Thoracic aorta (tissue), 2 donors: ENCODE measurements around the gene MAML3. TPM values are rescaled to one million over a fixed set of nuclear protein-coding genes. Genes with fewer than 3 reads are reported as not detected.
A peak's percentile ranks its signal among the peaks of the same experiment; 100 is the strongest.

Source experiments
- ATAC-seq: fragments of 150-250 bp; one replicate; pipeline ENCODE4 v1.8.0; 2017; ENCODE audit warnings: low read depth; ENCODE audit not compliant: insufficient number of reproducible peaks, low FRiP score
- DNase-seq: peaks from one replicate; pipeline ENCODE4 v3.0.0-alpha.2; 2020; ENCODE audit warnings: low spot score
- H3K27ac ChIP-seq, 2 donors: fragments of 200-600 bp; sonication (generic); 1 replicate in 1 of 2; 2 replicates in 1 of 2; pipeline ENCODE4 v1.5.1; 2016; ENCODE audit warnings: mild to moderate bottlenecking in 2 of 2, moderate library complexity in 2 of 2
- H3K27me3 ChIP-seq: fragments of 200-600 bp; sonication (generic); replicated peaks from 2 replicates; pipeline ENCODE4 v1.6.0; 2016; ENCODE audit warnings: mild to moderate bottlenecking; ENCODE audit not compliant: insufficient read depth
- H3K36me3 ChIP-seq: fragments of 200-600 bp; sonication (generic); one replicate; pipeline ENCODE4 v1.5.1; 2016
- H3K4me1 ChIP-seq, 2 donors: fragments of 200-600 bp; sonication (generic); 1 replicate in 1 of 2; 2 replicates in 1 of 2; pipeline versions ENCODE4 v1.5.1 to v1.6.0; 2016; ENCODE audit warnings: low read depth in 2 of 2, mild to moderate bottlenecking in 1 of 2; ENCODE audit not compliant: control insufficient read depth in 1 of 2
- H3K4me3 ChIP-seq: fragments of 200-600 bp; sonication (generic); 2 replicates; pipeline ENCODE4 v1.5.1; 2016; ENCODE audit warnings: mild to moderate bottlenecking
- H3K9me3 ChIP-seq: fragments of 200-600 bp; sonication (generic); 2 replicates; pipeline ENCODE4 v1.5.1; 2016
- total RNA-seq, 2 donors: library from RNA; depleted of rRNA; stranded (reverse); fragments of >200 nt; gene quantifications; one replicate each; pipeline versions ENCODE4 v1.1.0 to v1.2.3, GENCODE V29; 2016
- TF ChIP-seq, protein P1 (sequence below): fragments of 200-600 bp; sonication (generic); IDR thresholded peaks from one replicate; pipeline ENCODE4 v1.5.1; 2019; ENCODE audit warnings: antibody characterized with exemption

MAML3 gene
- total RNA-seq, 2 donors from 2014 or later: 7.3 to 14.1 TPM

DNA sequence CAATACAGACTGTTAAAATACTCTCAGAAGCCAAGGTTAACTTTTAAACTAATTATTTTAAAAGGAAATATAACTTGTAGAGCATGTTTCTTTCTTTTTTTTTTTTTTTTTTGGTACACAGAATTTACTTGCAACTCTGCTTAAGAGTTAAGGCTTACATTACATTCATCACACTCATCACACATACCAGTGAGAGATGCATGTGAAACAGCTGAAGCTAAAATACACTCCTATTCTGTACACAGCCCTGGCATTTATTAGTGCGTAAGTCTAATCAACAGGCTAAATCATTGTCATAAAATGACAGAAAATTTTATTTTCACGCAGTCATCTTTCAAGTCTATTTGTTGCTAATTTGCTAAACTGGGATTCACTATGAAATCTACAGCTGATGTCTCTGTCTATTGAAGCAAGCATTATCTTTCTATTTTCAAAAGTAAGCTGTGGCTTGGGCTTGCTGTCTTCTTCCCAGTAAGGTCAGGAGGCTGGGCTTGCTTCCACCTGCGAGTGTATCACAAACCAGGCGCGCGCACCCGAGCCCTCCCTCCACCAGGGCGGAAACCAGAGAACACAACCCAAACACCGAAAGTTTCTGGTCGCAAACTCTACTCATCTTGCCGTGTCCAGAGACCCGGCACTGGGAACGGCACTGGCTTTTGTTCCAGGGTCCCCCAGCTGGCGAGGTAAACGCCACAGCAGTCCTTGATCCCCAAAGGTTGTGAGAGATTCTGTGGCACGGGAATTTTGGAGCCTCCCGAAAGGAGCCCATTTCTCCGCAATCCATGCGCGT lies 3.9 kb downstream of the MAML3 start:
- Histone ChIP-seq H3K27ac (peak overlapping the region; percentile 93 to 94), H3K27me3 (no peaks in the 10 kb centered on the region), H3K4me1 (peaks cover 0 to 4% of the 10 kb centered on the region in 2 donors), H3K4me3 (peak overlapping the region; percentile 89), H3K9me3 (no peaks in the 10 kb centered on the region), H3K36me3 (no peaks in the 10 kb centered on the region)
- ATAC-seq (no peak), DNase-seq (peak; percentile 15)
- TF ChIP-seq, protein P1, sequence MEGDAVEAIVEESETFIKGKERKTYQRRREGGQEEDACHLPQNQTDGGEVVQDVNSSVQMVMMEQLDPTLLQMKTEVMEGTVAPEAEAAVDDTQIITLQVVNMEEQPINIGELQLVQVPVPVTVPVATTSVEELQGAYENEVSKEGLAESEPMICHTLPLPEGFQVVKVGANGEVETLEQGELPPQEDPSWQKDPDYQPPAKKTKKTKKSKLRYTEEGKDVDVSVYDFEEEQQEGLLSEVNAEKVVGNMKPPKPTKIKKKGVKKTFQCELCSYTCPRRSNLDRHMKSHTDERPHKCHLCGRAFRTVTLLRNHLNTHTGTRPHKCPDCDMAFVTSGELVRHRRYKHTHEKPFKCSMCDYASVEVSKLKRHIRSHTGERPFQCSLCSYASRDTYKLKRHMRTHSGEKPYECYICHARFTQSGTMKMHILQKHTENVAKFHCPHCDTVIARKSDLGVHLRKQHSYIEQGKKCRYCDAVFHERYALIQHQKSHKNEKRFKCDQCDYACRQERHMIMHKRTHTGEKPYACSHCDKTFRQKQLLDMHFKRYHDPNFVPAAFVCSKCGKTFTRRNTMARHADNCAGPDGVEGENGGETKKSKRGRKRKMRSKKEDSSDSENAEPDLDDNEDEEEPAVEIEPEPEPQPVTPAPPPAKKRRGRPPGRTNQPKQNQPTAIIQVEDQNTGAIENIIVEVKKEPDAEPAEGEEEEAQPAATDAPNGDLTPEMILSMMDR: no peak

DNA sequence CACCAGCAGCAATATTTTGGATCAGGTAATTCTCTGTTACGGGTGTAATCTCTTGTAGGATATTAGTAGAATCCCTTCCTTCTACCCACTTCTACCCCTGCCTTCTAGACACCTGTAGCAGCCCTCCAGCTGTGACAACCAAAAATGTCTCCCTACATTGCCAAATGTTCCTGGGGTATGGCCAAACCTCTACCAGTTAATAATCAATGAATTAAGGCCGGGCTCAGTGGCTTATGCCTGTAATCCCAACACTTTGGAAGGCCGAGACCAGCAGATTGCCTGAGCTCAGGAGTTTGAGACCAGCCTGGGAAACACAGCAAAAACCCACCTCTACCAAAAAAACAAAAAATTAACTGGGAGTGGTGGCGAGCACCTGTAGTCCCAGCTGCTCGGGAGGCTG lies 9.9 kb downstream of the MAML3 start:
- no peak for DNase-seq
- TF ChIP-seq, protein P1: no peak
- ATAC-seq: no peak

DNA sequence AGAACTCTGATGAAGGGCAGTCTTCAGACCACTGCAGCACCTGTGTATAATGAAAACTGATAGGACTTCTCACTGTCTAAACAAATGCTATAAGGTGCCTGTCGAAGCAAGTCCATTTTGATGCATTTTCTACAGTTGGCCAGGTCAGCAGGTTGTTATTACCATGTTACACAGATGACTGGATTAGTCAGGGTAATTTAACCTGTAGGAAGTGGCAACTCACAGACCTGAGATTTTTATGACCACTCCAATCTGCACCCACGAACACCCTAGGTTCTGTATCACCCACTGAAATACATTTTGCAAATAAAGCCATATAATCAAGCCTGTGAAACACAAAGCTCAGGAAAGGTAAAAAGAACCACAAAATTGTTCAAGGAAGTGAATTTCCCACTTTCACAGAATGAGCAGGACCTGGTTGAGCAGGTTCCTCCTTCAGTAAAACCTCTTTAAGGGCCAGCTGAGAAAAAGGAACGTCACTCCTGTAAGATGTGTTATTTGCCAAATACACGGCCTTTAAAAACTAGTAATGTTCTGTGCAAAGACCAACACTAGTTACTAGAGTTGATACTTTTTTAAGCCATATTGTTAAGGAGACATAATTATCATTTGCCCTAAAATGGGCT lies 12.7 kb downstream of the MAML3 start:
- H3K4me1 ChIP-seq: no peaks in the 10 kb centered on the region
- no peaks in the 10 kb centered on the region for H3K36me3 ChIP-seq
- ATAC-seq: no peak
- H3K27me3 ChIP-seq: no peaks in the 10 kb centered on the region
- DNase-seq: no peak
- TF ChIP-seq, protein P1: no peak
- H3K4me3 ChIP-seq: no peak overlapping the region
- no peak overlapping the region for H3K27ac ChIP-seq
- no peaks in the 10 kb centered on the region for H3K9me3 ChIP-seq

More for the DNA sequence above, 9.9 kb downstream of the MAML3 start:
- H3K4me3 ChIP-seq: no peak overlapping the region
- no peaks in the 10 kb centered on the region for H3K36me3 ChIP-seq
- H3K9me3 ChIP-seq: no peaks in the 10 kb centered on the region
- H3K27ac ChIP-seq: no peak overlapping the region
- no peaks in the 10 kb centered on the region for H3K4me1 ChIP-seq
- no peaks in the 10 kb centered on the region for H3K27me3 ChIP-seq

DNA sequence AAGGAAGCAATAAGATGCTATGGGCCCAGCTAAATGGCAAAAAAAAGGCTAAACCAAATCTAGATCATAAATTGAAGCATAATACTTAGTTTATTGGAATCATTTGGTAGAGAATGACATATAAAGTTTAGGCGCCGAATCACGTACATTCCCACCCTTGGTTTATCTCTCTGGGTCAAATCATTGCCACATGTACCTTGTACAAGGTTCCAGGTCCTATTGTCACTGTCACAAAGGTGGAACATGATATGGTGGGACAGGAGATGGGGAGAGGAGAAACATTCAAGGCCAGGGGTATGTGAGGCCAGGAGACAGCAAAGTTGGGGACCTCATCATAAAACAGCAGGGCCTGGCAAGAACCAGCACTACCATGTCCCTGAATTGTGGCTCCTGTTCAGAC lies 13.4 kb downstream of the MAML3 start:
- DNase-seq (no peak), ATAC-seq (no peak)
- no peak overlapping the region for H3K27ac ChIP-seq
- no peaks in the 10 kb centered on the region for H3K4me1 ChIP-seq
- TF ChIP-seq, protein P1: no peak
- no peaks in the 10 kb centered on the region for H3K27me3 ChIP-seq
- H3K4me3 ChIP-seq: no peak overlapping the region
- no peaks in the 10 kb centered on the region for H3K36me3 ChIP-seq
- no peaks in the 10 kb centered on the region for H3K9me3 ChIP-seq

DNA sequence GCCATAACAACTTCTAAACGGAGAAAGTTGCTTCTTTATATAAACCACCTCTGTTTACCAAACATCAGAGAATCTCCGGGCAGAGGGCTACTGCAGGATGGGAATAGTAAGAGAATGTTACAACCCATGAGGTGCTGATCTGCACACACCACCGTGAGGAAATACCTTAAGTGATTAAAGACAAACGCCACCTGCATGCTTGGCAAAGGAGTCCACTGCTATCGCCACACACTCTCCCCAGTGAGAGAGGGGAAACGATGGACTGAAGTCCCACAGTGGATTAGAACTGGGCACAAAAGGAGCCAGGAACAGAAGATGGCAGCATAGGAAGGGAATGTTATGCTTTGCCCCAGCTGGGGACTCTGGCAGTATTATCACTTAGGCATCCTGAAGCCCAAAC lies 15.6 kb downstream of the MAML3 start:
- no peaks in the 10 kb centered on the region for H3K36me3 ChIP-seq
- no peak overlapping the region for H3K4me3 ChIP-seq
- no peak for ATAC-seq
- TF ChIP-seq, protein P1: no peak
- H3K27me3 ChIP-seq: no peaks in the 10 kb centered on the region
- H3K9me3 ChIP-seq: no peaks in the 10 kb centered on the region
- no peak overlapping the region for H3K27ac ChIP-seq
- no peak for DNase-seq
- no peaks in the 10 kb centered on the region for H3K4me1 ChIP-seq
